Skin of body (tissue), 2 donors: Measurements from ENCODE around the gene AMBRA1. TPM values are rescaled to one million over a fixed set of nuclear protein-coding genes. Genes with fewer than 3 reads are reported as not detected.

Experiments used
- DNase-seq: peaks from one replicate; lab custom pipeline; 2025; lab: John Stamatoyannopoulos, UW
- total RNA-seq: library from RNA; depleted of rRNA; stranded (reverse); fragments of >200 nt; gene quantifications from one replicate; pipeline ENCODE4 v1.2.3, GENCODE V29; 2014

AMBRA1 gene
- total RNA-seq, 1 donor from 2014 or later = 19.8 TPM

GRCh38 chr11:46570790-46571398 lies 22.9 kb downstream of the AMBRA1 start:
- no peak for DNase-seq

GRCh38 chr11:46565232-46565840 lies 28.5 kb downstream of the AMBRA1 start:
- DNase-seq = no peak

- no peak for DNase-seq
Observed at GRCh38 chr11:46564459-46564858, 29.4 kb downstream of the AMBRA1 start.

- no peak for DNase-seq
Observed at GRCh38 chr11:46562527-46562926, 31.3 kb downstream of the AMBRA1 start.

GRCh38 chr11:46560300-46560991 lies 33.4 kb downstream of the AMBRA1 start:
- no peak for DNase-seq

- no peak for DNase-seq
Observed at GRCh38 chr11:46559815-46560214, 34.0 kb downstream of the AMBRA1 start.

- no peak for DNase-seq
Observed at GRCh38 chr11:46557684-46558151, 36.1 kb downstream of the AMBRA1 start.

GRCh38 chr11:46555267-46556054 lies 38.4 kb downstream of the AMBRA1 start:
- no peak for DNase-seq

GRCh38 chr11:46554213-46555147 lies 39.3 kb downstream of the AMBRA1 start:
- DNase-seq = no peak

- no peak for DNase-seq
Observed at GRCh38 chr11:46553814-46554212, 40.0 kb downstream of the AMBRA1 start.

GRCh38 chr11:46551261-46551660 lies 42.6 kb downstream of the AMBRA1 start:
- no peak for DNase-seq

- DNase-seq = no peak
Observed at GRCh38 chr11:46547579-46547978, 46.2 kb downstream of the AMBRA1 start.

- DNase-seq = no peak
Observed at GRCh38 chr11:46543564-46543963, 50.3 kb downstream of the AMBRA1 start.

GRCh38 chr11:46541593-46542371 lies 52.0 kb downstream of the AMBRA1 start:
- DNase-seq = no peak

GRCh38 chr11:46540807-46541206 lies 53.0 kb downstream of the AMBRA1 start:
- no peak for DNase-seq

- peak; percentile 44 for DNase-seq
Observed at GRCh38 chr11:46537537-46538295, 56.1 kb downstream of the AMBRA1 start.

- DNase-seq = no peak
Observed at GRCh38 chr11:46537121-46537520, 56.7 kb downstream of the AMBRA1 start.

- DNase-seq = no peak
Observed at GRCh38 chr11:46535688-46536087, 58.1 kb downstream of the AMBRA1 start.

- no peak for DNase-seq
Observed at GRCh38 chr11:46534711-46535110, 59.1 kb downstream of the AMBRA1 start.
